GM18508 (cell line): ENCODE results near the gene INPP5E.
"Not testable (repeated sequence)": the region's sequence is repeated elsewhere in the genome, so short reads cannot be mapped to it uniquely, and the experiment has no call there.

Experiments used
- ATAC-seq: cut with Tn5 transposase; IDR thresholded peaks from one replicate; pipeline ENCODE4 v1.9.1; 2021; ENCODE audit warnings: moderate number of reproducible peaks; ENCODE audit not compliant: insufficient read depth, unreplicated experiment

Gene INPP5E

DNA sequence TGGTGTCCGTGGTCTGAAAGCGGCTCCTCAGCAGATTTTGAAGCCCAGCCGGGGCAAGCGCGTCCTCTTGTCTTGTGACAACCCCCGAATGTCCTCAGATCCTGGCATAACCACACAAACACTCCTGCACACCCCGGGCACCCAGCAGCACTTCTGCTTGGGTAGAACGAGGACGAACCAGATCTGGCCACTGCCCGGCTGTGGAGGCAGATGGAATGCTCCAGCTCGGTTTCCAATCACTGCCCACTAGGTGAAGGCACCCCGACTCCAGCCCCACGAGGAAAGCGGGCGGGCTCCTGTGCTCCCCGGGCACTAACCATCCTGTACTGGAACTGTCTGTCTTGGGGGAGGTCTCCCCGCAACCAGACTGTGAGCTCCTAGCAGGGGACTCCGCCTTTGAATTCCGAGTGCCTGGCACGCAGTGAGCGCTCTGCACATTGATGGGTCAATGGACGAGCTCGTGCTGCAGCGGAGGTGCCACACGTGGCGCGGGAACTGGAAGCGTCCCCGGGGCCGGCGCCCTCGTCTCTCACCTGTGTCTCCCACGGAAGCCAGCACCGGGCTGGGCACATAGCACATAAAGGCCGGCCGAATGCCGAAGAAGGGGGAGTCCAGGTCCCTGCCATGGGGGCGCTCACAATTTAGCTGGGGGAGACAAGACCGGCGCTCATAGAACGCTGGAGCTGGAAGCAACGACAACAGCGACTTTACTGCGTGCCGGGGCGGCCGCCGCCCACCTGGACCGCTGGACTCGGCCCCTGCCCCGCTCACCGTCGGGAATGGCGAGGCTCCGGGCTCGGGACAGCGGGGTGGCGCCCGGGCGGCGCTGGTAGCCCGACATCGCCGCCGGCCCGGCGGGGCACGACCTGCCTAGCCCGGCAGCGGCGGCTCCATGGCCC, 29.8 kb downstream of the INPP5E start:
- ATAC-seq = no peak

DNA sequence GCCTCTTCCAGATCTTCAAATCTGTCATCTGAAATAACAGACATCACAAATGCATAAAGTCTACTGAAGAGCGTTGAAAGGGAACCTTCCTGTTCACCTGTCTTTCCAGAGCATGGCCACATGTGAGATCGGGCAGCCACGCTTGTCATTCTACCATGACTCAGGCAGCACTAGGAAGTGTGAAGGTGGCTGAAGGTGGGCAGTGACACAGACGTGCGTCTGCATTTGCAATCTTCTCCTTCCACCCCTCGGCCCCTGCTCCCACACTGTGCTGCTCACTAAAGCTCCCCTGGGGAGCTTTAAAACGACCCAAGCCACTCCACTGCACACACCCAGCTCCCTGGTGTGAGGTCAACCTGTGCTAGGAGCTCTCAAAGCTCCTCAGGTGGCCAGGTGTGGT, 31.7 kb downstream of the INPP5E start:
- ATAC-seq = no peak

DNA sequence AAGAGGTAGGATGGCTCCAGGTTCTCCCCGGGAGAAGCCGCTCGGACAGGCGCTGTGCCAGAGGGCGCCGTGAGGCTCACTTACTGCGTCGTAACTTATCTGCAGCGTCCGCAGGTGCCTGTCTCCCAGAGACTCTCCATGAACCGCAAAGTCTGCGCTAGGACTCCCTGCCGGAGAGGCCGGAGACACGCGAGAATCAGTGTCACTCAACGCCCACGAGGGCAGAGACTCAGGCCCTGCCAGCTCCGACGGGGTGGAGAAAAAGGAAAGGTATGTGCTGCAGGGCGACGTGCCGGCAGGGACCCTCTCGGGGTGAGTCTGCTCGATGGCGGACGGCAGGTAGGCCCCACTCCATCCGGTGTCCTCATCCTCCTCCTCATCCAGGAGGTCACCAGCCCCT, 32.6 kb downstream of the INPP5E start:
- ATAC-seq = not testable (repeated sequence)

DNA sequence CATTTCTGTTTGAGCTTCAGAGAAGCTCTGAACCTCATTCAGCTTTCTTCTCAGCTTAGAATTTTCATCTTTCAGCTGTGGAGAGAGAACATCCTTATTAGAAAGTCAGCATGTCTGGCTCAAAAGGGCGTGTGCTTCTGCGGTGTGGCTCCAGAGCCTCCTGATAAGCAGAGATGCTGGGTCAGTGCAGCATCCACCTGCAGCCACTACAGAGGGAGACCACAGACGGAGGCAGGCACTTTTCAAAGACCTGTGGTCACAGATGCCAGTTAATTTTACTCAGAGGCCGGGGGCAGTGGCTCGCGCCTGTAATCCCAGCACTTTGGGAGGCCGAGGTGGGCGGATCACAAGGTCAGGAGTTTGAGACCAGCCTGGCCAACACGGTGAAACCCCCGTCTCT, 33.7 kb downstream of the INPP5E start:
- ATAC-seq = not testable (repeated sequence)

DNA sequence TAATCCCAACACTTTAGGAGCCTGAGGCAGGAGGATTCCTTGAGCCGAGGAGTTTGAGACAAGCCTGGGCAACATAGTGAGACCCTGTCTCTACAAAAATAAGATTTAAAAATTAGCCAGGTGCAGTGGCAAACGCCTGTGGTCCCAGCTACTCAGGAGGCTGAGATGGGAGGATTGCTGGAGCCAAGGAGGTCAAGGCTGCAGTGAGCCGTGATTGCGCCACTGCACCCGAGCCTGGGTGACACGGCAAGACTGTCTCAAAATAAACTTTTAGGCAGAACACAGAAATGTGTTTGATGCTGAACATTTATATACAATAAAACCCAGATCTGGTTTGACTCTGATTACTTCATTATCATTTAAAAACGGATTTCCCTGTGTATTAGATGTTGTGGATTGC, 34.2 kb downstream of the INPP5E start:
- ATAC-seq = no peak

DNA sequence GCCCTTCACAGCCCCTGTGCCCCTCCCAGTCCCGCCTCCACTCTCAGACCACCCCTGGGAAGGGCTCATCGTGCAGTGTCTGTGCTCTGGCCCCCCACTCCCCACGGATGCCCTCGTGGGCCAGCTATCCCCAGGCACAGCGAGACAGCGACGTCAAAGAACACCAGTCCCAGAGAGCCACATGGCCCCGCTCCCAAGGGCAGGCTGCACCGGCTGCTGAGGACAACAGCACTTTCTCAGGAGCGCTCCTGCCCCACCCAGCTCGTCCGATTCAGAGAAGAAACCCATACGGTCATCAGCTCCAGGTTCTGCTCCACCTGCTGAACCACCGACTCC, 34.9 kb downstream of the INPP5E start:
- no peak for ATAC-seq

DNA sequence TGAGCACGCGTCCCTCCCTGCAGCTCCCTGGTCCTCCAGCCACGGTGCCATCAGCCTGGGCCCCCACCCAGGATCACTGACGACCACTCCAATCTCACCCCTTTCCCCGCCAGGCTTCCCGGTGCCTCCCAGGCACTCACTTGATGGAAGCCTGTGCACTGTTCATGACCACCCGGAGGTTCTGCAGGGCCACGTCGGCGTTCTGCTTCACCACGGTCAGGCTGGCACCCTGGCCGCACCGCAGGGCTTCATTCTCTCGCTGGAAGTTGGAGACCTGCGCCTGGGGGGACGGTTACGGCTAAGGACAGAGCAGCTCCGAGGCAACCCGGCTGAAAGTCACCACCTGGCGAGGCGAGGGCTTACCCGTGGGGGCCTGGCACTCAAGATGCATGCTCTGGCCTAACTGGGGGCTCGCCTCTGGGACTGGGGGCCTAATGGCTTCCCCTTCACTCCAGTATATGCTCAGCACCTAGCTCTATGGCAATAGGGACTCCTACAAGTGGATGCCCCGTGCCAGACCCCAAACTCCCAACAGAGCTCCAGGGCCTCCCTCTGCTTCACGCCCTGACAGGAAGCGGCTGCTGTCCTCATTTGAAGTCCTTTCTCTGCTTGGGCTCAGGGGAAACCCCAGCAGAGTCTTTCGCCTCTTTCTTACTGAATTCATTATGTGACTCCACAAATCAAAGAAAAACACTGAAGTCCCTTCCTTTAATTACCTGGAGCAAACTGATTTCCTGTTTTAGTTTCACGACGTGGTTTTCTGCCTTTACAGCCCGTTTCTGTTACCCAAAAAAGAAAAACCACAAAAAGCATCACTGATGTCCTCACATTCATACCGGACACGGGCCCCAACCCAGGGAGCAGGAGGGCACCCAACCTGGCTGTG, 35.5 kb downstream of the INPP5E start:
- no peak for ATAC-seq

DNA sequence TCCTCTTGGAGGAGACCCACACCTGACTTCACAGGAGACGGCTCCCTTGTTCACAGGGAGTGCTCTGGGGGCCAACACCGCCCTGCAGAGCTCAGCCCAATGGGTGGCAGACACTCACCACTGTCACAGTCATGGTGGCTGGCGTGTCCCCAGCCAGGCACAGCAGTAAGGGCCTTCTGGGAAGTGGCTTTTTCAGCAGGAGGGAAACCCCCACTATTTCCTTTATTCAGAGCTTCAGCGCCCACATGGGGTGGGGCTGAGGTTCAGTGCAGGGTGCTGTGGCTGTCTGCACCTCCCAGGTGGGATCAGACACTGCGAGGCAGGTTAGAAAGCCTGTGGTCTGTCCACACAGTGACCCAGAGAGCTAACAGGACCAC, 36.1 kb downstream of the INPP5E start:
- ATAC-seq = no peak

DNA sequence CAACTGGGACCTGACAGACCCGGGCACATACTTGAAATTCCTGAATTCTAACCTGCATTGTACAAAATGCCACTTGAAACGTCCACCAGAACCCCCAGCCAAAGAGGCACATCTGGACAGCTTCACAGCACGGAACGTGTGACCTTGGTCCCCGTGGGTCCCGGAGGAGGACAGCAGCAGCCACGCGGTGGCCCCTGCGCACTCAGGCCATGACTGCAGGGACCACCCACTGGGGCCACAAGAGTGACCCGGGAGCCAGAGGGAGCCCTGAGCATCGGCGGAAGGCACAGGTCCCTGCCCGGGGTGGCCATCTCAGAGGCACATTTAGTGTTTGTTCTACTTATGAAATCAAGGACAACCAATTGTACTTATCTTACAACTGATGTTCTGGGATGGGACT, 37.6 kb downstream of the INPP5E start:
- no peak for ATAC-seq

DNA sequence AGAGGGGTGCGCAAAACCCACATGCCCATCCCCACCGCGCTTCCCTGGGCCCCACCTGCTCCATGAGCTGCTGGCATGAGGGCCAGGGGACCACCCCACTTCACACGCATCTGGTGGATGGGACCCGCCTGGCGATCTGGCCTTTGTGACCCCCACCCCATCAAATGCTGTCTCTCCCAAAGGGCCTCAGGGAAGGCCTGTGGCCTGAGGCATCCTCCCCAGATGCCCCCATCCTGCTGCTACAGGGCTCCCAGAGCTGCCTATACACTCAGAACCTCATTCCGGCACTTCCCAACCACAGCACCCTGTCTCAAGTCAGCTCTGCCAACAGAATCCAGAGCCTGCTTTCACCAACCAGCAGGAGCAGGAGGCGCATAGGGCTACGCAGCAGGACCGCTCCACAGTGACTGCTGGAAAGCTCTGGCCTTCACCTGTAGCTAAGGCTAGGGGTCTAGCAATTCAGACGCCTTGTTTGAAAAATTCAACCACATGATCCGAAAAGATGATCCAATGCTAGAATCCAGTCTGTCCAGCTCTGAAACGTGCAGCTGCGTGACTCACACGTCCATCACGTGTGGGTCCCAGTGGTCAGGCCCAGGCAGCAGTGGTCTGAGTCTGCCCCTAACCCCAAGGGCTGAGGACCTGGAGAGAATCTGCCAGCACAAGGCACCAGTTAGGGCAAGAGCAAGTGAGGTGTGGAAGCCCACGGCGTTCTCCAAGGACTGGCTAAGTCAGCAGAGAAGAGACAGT, 38.3 kb downstream of the INPP5E start:
- no peak for ATAC-seq

DNA sequence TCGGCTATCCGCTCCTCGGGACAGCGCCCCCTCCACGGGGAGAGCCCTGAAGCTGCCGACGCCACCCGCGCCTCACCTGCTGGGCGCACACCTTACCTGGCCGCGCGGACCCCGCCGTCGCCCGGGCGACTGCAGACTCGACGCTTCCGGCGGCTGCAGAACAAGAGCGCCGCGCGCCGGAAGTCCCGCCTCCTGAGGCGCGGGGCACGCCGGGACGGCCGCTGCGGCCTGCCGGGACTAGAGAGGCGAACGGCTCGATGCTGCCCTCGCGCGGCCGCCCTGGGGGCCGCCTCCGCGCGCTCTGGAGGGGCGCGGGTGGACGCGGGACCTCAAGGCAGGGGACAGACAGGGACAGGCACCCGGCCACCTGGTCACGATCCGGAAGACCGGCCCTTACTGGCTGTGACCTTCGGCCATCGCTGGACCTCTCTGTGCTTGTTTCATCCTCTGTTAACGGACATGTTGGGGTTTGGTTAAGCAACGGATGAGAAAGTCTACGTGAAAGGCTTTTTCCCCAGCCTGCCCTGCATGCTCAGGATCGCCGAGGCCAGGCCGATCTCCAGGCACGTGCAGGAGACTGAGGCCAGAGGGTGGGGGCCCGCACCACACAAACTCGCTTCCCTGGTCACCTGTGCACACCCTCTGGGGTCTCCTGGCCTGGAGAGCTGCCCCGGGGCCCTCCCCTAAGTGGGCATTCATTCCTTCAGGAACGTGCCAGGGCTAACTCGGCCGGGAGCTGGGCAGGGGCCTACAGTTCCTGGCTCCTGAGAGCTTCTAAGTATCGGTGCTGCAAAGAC, 39.4 kb downstream of the INPP5E start, which contains the start of gene SNAPC4:
TSS of gene SNAPC4 (minus strand) at position 133 of the 797 bp plus-strand sequence. CDS start 1,742 bp downstream, outside the sequence.
- ATAC-seq = no peak

DNA sequence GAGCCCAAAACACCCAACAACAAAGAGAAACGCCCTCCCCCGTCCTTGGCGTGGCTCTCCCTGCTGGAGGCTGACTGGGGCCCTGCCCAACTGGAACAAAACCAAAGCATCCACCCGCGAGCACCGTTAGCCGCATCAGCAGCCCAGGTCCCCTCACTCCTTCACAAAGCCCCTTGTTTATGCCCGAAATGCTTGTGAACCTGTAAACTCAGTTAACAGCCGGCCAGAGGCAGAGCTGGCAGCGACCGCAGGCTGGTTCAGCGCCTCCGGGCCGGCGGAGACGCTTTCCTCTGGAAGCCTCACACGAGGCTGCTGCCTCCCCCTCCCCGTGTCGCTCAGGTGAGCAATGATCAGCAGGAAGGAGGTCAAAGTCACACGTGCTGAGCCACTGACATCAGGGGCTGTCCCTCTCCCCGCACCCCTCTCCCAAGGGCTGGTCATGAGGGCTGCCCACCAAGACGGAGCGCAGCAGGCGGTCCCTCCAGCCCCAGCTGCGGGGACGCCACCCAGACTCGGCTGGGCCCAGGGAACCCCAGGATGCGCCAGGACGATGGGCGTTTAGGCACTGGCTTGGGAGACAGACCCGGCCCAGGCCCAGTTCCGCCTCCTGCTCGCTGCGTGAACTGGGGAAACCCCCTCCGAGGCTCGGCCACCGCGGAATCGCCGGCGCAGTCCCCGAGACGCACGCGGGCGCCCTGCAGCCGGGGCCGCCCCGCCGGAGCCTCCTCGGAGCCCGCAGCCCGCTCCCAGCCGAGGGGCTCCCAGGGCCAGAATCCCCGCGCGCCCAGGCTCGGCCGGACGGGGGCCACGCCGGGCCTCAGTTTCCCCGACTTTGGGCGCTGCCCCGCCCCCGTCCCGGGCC, 40.2 kb downstream of the INPP5E start:
- no peak for ATAC-seq

DNA sequence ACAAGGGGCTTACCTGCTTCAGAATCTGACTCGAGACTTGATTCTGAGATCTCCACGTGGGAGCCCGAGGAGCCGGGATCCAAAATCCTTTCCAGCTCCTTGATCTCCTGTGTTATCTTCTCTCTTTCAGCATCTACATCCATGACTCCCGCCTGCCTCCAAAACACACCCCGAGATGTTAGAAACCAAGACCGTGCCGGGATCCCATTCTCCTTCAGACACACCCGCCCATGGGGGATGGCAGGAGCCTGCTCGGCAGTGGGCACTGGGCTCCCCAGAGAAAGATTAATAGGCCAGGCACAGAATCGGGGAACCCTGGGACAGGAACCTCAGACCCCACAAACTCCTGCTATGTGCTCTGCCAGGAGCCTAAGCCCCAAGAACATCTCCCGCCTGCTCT, 41.4 kb downstream of the INPP5E start:
- no peak for ATAC-seq

DNA sequence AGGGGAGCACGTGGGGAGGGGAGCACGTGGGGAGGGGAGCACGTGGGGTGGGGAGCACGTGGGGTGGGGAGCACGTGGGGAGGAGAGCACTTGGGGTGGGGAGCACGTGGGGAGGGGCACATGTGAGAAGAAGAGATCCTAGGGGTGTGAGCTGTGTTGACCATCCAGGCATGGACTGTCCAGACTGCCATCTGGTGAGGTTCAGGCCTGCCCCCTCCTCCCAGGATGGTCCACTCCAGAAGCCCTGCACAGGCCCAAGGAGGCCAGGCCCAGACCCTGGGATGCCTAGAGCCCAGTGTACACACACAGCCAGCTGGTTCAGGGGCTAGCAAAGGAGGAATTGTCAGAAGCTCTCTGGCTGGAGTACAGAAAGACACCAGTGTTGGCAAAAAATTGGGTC, 42.0 kb downstream of the INPP5E start:
- no peak for ATAC-seq

DNA sequence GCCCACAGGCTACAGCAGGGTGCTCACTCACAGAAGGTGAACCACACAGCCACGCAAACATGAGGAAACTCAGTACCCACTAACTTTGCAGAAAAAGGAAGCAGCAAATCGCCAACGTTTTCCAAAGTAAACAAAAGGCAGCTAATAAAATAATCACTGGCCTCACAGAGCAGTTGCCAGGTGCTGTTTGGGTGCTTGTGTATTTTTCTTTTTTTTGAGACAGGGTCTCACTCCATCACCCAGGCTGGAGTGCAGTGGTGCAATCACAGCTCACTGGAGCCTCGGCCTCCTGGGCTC, 43.5 kb downstream of the INPP5E start:
- ATAC-seq = no peak

DNA sequence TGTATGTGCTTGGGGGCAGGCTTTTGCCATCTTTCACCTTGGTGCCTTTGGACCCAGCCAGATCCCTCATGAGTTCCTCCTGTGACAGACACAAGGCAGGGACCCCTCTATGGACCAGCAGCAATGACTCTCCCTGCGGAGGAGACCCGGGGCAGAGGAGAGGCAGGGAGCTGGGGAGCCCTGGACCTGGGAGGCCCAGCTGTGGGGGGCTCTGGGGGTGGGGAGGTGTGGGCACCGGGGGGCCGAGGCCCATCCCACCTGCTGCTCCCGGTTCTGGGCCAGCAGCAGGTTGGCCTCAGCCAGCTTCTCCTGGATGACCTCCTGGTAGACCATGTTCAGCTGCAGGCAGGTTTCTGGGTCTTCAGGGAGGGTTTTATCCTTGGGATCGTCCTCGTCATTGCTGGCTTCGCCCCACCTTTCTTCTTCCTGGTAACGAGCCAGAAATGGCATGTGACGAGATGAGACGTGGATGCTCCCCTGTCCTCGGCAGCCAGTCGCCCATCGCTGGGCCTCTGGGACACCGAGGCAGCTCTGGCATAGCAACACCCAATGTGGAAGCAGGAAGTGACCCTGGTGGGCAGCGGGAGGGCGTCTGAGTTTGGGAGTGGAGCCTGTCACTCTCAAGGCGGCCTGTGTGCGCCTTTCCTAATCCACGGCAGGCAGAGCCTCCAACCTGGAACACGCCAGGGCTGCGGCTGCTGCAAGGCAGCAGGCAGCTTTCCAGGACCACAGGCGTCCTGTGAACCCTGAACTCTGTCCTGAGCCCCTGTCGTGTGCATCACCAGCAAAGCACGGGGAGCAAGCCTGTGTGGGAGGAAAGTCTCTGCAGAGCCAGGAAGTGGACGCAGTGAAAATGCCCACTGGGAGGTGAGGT, 44.1 kb downstream of the INPP5E start:
- ATAC-seq = no peak

DNA sequence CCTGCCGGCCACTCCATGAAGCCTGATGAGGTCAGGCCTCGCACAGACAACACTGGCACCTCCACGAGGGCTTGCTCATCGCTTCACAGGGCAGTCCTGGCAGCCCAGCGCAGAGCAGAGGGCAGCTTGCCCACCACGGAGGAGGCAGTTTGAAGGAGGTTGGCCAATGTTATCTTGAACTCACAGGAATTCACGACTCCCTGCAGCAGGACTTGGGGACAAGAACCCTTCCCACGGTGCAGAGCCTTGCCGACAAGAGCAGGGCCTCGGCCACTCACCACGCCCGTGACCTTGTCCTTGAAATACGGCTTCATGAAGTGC, 44.7 kb downstream of the INPP5E start:
- ATAC-seq = no peak

DNA sequence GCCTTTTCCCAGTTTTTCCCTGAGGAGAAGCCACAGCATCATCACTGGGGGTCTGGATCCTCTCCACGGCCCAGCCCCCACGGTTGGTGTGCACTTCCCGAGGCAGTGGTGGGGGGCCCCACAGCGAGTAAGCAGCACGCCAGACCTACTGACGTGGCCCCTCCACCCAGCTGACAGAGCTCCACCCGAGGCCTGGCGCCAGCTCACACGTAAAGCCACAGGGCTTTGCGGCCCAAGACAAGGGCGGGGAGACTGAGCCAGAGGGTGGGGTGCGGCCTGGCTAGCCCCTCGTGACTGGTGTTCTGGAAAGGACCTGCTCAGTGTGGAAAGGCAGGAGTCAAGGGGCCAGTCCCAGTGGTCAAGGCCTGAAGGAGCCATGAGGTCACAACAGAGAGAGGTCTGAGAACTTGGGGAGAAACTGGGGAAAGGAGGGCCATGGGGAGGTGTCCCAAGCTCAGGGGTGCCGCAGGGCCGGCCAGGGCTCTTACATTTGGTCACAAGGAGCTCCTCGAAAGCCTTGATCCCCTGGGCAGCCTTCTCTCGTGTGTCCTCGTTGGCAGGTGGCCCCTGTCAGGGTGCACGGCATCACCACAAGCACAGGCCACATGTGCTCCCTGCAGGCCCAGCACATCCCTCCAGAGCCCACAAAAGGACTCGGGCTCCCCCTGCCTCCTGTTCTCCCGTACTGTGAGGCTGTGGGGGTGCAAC, 45.2 kb downstream of the INPP5E start:
- no peak for ATAC-seq
